Hepatocyte (in vitro differentiated cells): ENCODE measurements around the gene SLC30A4. TPM values are rescaled to one million over a fixed set of nuclear protein-coding genes. Genes with fewer than 3 reads are reported as not detected.

Source experiments
- DNase-seq: peaks from one replicate; pipeline ENCODE4 v3.0.0-alpha.2; 2016; ENCODE audit warnings: low spot score
- H2AFZ ChIP-seq: fragments of 200-600 bp; sonication (generic); 2 replicates; pipeline ENCODE4 v1.6.0; 2016; ENCODE audit warnings: antibody characterized with exemption, mild to moderate bottlenecking
- H3K27ac ChIP-seq: fragments of 200-600 bp; sonication (generic); 2 replicates; pipeline ENCODE4 v1.5.1; 2016; ENCODE audit warnings: mild to moderate bottlenecking
- H3K27me3 ChIP-seq: fragments of 200-600 bp; sonication (generic); 2 replicates; pipeline ENCODE4 v1.6.1; 2016
- H3K36me3 ChIP-seq: fragments of 200-600 bp; sonication (generic); replicated peaks from 2 replicates; pipeline ENCODE4 v1.5.1; 2016; ENCODE audit warnings: low read depth; ENCODE audit not compliant: insufficient read depth
- H3K4me1 ChIP-seq: fragments of 200-600 bp; sonication (generic); 2 replicates; pipeline ENCODE4 v1.5.1; 2016; ENCODE audit warnings: mild to moderate bottlenecking, moderate library complexity; ENCODE audit not compliant: insufficient read depth
- H3K4me2 ChIP-seq: fragments of 200-600 bp; sonication (generic); 2 replicates; pipeline ENCODE4 v1.6.0; 2016
- H3K4me3 ChIP-seq: fragments of 200-600 bp; sonication (generic); 2 replicates; pipeline ENCODE4 v1.5.1; 2016; ENCODE audit warnings: mild to moderate bottlenecking
- H3K79me2 ChIP-seq: fragments of 200-600 bp; sonication (generic); 2 replicates; pipeline ENCODE4 v1.6.0; 2017; ENCODE audit warnings: mild to moderate bottlenecking
- H3K9me2 ChIP-seq: fragments of 200-600 bp; sonication (generic); replicated peaks from 2 replicates; pipeline ENCODE4 v1.6.0; 2017; ENCODE audit warnings: mild to moderate bottlenecking; ENCODE audit not compliant: insufficient read depth
- H3K9me3 ChIP-seq: fragments of 200-600 bp; sonication (generic); 2 replicates; pipeline ENCODE4 v1.5.1; 2016; ENCODE audit warnings: low read depth, mild to moderate bottlenecking
- H4K20me1 ChIP-seq: fragments of 200-600 bp; sonication (generic); 2 replicates; pipeline ENCODE4 v1.6.0; 2016; ENCODE audit warnings: mild to moderate bottlenecking; ENCODE audit not compliant: insufficient read depth, poor library complexity, severe bottlenecking
- EZH2 ChIP-seq: fragments of 200-600 bp; sonication (generic); IDR thresholded peaks from 2 replicates; pipeline ENCODE4 v1.6.1; 2016; ENCODE audit warnings: antibody characterized with exemption, mild to moderate bottlenecking, borderline replicate concordance
- EZH2phosphoT487 ChIP-seq: fragments of 200-600 bp; sonication (generic); IDR thresholded peaks from one replicate; pipeline ENCODE4 v1.6.1; 2018; ENCODE audit warnings: antibody characterized with exemption, mild to moderate bottlenecking, low read depth, moderate library complexity; ENCODE audit not compliant: unreplicated experiment, severe bottlenecking
- WGBS: methylation state at CpG from one replicate; pipeline ENCODE4 v1.1.6; 2016; ENCODE audit warnings: low lambda C conversion rate; ENCODE audit errors: missing lambda C conversion rate; 5-methylcytosine and 5-hydroxymethylcytosine counted together
- polyA plus RNA-seq: library from polyadenylated mRNA; unstranded; fragments of >200 nt; fragmentation: Nextera tagmentation; extraction: Ambion mirVana; gene quantifications from 2 replicates; pipeline ENCODE4 v1.2.1, GENCODE V29; 2016
- total RNA-seq: library from RNA; depleted of rRNA; stranded (reverse); fragments of >200 nt; gene quantifications from 2 replicates; pipeline ENCODE4 v1.2.3, GENCODE V29; 2014
- TF ChIP-seq, protein P1 (sequence below): fragments of 200-600 bp; sonication (generic); IDR thresholded peaks from 2 replicates; pipeline ENCODE4 v1.5.1; 2016; ENCODE audit warnings: antibody characterized with exemption, mild to moderate bottlenecking; ENCODE audit not compliant: poor library complexity

SLC30A4 gene
- total and polyA plus RNA-seq, 2 experiments from 2014 or later = 2.9 to 4.1 TPM

DNA sequence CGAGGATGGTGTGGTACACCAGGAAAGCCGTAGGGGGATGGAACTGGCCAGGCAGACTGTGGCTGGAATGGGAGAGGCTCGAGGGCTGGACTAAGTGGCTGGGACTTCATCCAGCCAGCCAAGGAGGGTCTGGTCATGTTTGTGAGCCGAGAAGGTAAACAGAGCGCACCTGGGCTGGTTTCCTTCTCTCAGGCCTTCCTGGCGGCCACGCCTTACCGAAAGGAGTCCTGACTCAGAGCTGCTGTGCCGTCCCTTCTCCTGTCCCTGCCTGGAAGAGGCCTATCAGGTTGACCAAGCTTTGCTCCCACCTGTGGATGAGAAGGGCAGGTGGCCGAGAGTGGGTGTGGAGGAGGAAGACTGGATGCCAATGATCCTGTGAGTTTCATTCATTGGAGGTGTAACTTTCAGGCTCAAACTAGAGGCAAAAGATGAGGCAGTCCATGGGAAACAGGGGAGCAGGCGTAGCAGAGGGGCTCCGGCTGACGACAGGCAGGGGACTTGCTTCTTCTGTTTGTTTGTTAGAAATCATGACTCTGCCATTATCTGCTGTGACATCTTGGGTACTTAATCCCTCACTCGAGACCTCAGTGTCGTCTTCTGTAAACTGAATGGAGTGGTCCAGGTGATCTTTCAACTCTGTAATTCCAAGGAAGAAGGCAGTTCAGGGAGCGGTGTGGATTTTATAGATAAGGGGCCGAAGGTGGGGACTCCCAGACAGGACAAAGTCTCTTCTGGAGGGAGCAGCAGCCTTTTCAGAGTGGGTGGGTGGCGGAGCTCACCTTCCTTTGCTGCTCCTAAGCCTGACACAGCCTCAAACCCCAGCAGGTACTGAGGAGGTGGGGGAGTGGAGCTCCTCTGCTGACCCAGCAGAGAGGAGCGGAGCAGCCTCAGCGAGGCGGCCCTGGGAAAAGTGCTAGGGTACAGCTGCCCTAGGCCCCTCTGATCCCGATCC is 72.4 kb downstream of the SLC30A4 start:
- no peaks in the 10 kb centered on the region for H3K36me3 ChIP-seq
- no peak overlapping the region for H2AFZ ChIP-seq
- no peaks in the 10 kb centered on the region for H3K9me2 ChIP-seq
- peaks cover 21% of the 10 kb centered on the region for H3K4me1 ChIP-seq
- no peak for TF ChIP-seq EZH2
- TF ChIP-seq, protein P1, sequence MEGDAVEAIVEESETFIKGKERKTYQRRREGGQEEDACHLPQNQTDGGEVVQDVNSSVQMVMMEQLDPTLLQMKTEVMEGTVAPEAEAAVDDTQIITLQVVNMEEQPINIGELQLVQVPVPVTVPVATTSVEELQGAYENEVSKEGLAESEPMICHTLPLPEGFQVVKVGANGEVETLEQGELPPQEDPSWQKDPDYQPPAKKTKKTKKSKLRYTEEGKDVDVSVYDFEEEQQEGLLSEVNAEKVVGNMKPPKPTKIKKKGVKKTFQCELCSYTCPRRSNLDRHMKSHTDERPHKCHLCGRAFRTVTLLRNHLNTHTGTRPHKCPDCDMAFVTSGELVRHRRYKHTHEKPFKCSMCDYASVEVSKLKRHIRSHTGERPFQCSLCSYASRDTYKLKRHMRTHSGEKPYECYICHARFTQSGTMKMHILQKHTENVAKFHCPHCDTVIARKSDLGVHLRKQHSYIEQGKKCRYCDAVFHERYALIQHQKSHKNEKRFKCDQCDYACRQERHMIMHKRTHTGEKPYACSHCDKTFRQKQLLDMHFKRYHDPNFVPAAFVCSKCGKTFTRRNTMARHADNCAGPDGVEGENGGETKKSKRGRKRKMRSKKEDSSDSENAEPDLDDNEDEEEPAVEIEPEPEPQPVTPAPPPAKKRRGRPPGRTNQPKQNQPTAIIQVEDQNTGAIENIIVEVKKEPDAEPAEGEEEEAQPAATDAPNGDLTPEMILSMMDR = no peak
- no peak overlapping the region for H3K4me3 ChIP-seq
- no peaks in the 10 kb centered on the region for H3K27me3 ChIP-seq
- DNase-seq = peak; percentile 79
- H3K27ac ChIP-seq = peak overlapping the region; percentile 96
- peak overlapping the region; percentile 66 for H3K4me2 ChIP-seq
- WGBS = 69% methylated on average over 22 of the region's 22 CpGs
- no peaks in the 10 kb centered on the region for H3K9me3 ChIP-seq
- no peaks in the 10 kb centered on the region for H3K79me2 ChIP-seq
- no peaks in the 10 kb centered on the region for H4K20me1 ChIP-seq

DNA sequence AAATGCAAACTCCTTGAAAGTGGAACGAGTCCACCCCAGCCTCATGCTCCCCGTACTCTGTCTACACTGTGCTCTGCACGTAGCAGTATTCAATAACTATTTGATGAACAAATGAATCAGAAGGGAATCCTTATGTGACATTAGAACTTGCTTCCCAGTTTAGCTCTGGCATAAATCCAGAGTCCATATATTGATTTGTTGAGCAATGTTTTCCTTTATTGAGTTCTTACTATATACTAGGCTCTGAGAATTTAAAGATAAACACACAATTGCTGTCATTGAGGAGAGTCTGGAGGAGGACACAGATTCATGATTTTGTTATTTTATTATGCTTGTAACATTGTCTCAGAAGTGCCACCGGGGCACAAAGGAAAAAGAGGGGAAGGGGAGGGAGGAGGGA is 73.2 kb downstream of the SLC30A4 start:
- WGBS = 79% methylated on average over 4 of the region's 4 CpGs
- Histone ChIP-seq H4K20me1 (no peaks in the 10 kb centered on the region), H3K9me3 (no peaks in the 10 kb centered on the region), H3K4me2 (peak overlapping the region; percentile 66), H3K27me3 (no peaks in the 10 kb centered on the region), H2AFZ (no peak overlapping the region), H3K27ac (peak overlapping the region; percentile 96), H3K4me3 (no peak overlapping the region), H3K9me2 (no peaks in the 10 kb centered on the region), H3K36me3 (no peaks in the 10 kb centered on the region), H3K4me1 (peaks cover 21% of the 10 kb centered on the region), H3K79me2 (no peaks in the 10 kb centered on the region)
- no peak for DNase-seq
- TF ChIP-seq EZH2phosphoT487 = no peak
- TF ChIP-seq, protein P1 = no peak

DNA sequence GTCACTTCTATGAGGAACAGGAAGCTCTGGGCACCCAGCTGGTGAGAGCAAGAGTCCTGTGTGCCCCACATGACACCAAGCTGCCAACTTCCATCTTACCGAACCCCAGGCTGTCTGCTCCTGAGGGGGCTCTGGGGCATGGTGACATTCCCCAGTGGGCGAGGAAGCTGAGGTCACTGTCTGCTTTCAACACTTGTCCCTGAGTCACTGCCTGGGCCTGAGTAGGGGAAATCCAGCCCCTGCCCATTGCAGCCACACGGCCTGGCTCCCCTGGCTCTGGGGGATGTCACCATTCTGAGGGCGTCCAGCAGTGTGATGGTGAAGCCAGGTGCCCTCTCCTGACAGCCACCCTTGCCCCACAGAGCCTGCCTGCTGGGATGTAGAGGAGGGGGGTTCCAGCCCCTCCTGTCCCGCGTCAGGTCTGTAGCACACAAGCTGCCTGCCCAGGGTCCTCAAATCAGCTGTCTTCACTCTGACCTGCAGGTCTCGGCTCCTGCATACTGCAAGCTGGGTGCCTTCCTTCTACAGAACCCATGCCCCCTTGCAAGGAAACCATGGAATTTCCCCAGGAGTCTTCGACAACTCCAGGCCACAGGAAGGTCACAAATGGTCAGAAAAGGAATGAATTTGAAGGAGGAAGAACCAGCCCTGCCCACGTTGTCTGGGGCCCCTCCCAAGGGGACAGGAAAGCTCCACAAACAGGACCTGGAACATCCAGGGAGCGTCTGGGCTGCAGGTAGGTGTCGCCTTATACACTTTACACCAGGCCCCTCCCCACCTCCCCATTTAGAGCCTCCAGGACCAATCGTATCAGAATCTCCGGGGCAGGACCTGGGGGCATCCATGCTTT is 74.3 kb downstream of the SLC30A4 start:
- Histone ChIP-seq H3K4me3 (no peak overlapping the region), H3K4me1 (peaks cover 21% of the 10 kb centered on the region), H2AFZ (no peak overlapping the region), H3K9me3 (no peaks in the 10 kb centered on the region), H3K36me3 (no peaks in the 10 kb centered on the region), H4K20me1 (no peaks in the 10 kb centered on the region), H3K27me3 (no peaks in the 10 kb centered on the region), H3K4me2 (peak overlapping the region; percentile 66), H3K79me2 (no peaks in the 10 kb centered on the region), H3K27ac (peak overlapping the region; percentile 96), H3K9me2 (no peaks in the 10 kb centered on the region)
- no peak for DNase-seq
- WGBS = 67% methylated on average over 13 of the region's 13 CpGs
- TF ChIP-seq EZH2phosphoT487 = no peak
- TF ChIP-seq, protein P1 = no peak
- no peak for TF ChIP-seq EZH2
